NCI-H510A (cell line): ENCODE measurements around the gene WIPF2.

Source experiments
- DNase-seq: peaks from one replicate; lab custom pipeline; 2025; lab: John Stamatoyannopoulos, UW

Gene WIPF2

DNA sequence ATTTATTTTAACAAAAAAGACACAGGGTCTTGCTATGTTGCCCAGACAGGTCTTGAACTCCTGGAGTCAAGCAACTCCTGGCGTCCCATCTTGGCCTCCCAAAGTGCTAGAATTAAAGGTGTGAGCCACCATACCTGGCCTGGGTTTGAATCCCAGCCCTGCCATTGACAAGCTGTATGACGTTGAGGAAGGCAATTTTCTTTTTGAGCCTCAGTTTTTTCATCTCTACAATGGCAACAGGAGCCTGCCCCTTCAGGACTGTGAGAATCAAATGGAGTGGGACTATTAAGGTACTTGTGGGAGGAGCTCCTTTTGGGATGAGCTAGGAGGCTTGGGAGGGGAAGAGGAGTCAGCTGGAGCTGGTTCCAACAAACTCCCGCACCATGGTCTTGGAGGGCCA lies 96.1 kb downstream of the WIPF2 start:
- DNase-seq: no peak

DNA sequence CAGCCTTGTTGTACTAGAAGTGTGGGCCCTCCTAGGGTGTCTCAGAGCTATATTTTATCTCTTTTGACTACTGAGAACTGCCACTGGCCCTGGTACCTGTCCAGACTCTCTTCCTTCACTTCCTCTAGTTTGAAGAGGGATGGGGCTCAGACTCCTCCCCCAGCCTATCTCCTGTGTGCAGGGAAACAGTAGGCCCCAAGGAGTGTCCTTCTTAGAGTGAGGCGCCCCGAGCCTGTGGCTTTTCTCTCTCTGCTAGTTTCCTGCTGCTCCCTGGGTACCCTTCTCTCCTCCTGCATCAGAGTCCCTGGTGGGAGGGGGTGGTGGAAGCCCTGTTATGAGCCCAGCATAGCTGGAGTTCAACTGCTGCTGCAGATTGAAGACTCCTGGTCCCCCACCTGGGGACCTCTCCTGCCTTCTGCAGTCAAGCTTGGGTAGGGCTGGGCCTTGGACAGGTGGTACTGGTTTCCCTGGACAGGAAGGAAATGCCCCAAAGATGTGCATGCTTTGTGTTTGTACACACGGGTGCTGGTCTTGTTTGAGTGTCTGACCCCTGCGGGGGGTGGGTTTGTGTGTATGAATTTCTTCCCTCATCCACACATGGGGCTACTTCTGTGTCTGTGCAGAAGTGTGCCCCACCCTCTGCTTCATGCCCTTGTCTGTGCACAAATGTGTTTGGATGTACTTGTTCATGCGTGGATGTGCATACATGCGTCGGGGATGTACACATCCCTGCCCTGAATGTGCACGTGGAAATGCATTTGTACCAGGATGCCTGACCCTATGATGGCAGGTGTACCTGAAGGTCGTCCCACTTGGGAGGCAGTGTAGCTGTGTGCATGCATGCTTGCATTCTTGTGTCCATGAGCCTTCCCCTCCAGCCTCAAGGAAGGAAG lies 96.8 kb downstream of the WIPF2 start:
- DNase-seq: no peak

DNA sequence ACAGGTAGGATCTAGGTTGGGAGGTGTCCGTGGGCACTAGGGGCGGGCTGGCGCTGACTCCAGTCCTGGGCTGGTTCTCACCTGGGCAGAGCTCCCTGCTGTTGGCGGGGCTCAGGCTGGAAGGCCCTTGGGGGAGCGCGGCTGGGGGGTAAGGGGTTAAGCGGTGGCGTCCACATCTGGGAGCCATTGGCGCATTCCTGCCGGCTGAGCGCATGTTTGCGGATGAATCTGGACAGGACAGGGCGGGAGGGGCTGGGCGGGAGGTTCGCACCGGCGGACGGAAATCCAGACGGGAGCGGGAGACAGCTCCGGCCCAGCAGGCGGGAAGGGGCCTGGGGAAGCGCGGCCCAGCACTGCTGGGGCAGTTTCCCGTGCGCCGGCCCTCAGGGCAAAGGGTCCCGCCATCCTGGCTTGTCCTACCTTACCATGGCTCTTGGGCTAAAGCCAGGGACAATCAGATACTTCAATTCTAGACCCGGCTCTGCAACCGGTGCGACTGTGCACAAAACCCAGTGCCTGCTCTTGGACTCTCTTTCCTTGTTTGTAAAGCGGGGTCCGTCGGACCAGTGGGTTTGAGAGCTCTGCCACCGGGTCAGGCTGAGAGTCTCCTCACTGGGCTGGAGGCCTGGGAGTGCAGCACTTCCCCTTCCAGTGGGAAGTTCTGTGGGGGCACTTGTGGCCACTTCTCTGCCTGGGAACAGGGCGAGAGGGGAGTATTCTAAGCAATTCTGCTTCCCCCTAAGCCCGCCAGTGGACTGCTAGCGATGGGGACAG lies 97.7 kb downstream of the WIPF2 start:
- peak; percentile 47 for DNase-seq

DNA sequence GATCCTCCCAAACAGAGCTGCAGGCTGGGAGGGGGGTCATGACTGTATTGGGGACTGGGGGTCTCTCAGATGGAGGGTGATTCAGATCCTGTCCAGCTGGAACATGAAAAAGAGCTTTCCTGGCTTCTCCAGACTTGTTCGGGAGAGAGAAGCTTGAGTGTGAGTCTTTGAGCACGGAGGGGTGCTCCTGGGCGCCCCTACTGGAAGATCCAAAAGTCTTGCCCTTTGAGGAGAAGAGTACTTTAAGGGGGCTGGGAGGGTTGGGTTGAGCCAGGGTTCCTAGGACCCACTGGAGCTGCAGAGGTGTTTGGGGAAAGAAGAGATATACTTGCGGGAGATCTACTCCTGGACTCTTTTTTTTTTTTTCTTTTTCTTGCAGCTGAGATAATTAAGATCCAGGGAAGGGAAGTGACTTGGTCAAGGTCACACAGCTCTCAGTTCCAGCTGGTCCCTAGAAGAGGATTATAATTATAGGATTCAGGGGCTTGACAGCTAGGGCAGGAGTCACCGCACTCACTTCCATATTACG lies 98.3 kb downstream of the WIPF2 start:
- DNase-seq: no peak

DNA sequence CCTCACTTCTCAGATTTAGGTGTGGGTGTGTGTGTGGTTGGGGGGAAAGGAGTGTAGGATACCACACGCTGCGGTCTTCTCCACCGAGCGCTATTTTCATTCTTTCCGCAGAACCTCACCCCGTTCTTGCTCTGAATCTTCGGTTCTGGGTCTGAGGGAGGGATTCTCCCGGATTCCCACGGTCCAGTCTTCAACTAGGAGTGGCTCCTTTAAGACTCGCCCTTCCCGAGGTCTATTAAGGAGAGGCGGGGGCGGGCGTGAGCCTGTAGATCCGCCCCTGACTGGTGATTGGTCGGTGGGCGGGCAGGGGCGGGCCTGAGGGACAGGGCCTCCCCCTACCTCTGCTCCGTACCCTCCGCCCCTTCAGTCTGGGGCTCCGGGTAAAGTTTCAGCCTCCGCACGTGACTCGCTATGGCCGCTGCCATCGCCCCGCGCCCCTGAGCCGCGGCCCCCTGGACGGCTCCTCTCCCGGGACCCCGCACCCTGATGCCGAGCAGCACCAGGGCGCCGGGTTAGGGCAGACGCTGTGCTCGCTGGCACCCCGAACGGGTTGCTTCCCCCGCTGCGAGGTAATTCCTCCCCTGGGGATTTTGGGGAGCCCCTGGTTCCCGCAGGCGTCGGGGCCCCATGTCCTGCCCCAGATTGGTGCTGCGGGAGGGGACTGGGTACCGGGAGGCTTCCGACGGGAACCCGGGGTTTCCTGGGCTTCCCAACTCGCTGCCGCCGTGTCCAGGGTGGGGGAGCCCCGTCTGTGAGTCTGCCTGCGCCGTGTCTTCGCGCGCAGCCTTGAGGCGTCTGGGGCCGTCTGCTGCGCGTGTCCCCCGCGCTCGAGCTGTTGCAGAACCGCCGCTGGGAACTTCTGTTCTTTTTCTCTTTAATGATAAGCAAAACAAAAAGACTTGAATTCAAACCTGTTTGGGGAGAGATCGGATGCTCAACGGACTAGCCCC lies 99.1 kb downstream of the WIPF2 start:
- DNase-seq: peak; percentile 91

DNA sequence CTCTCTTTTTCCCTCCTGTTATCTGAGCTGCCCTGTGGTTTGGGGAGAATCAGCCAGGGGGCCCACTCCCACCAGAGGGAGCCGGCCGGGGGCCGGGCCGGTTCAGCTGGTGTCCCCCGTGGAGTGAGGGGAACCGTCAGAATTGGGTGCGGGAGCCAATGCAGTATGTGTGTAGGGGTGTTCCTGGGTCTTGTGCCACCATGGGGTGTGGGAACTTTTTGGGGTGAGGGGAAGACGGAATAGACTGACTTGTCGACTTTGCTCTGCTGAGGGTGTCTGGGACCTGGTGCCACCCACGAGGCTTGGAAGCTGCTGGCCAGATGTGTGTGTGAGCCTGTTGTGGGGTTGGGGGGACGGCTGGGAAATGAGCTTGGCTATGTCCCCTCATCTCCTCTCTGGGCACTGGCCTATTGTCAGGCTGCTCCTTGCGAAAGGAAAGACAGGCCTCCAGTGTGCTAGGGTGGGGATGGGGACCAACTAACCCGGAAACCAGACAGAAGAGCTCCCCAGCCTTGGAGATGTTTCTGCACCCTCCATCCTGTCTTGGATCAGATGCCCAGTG lies 99.8 kb downstream of the WIPF2 start:
- no peak for DNase-seq

DNA sequence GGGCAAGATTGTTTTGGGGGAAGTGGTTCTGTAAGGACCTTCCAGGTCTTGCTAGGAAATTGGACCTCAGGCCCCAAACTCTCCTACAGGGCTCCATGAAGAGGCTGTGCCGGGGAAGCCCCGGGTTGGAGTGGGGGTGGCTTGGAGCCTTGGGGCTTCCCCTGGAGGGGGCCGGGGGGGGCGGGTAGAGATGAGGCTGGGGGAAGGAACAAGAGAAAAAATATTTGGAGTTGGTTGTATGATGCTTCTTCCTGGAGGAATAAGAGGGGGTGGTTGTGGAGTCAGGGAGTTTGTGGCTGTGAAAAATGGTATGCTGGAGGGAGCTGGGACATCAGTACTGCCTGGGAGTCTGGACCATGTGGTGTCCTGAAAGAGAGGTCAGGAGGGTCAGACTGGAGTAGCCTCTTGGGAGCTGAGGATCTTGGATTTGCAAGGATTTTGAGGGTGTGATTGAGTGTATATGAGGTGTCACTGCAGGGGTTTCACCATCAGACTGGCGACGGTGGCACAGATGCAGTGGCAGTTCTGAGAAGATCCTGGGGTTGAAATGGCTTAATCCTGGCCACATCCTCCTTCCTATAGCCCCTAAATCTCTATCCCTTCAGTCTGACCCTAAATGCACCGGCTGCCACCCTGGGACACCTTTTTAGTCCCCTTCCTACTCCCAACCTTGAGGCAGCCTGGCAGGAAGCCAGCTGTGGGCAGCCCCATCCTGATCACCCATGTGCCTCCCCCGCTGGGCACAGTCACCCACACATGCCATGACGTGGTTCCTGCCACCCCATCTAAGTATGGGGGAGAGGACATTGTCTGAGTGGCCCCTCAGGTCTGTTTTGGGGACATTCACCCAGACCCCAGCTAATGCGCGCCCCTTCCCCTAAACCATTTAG lies 100.8 kb downstream of the WIPF2 start:
- DNase-seq: no peak

DNA sequence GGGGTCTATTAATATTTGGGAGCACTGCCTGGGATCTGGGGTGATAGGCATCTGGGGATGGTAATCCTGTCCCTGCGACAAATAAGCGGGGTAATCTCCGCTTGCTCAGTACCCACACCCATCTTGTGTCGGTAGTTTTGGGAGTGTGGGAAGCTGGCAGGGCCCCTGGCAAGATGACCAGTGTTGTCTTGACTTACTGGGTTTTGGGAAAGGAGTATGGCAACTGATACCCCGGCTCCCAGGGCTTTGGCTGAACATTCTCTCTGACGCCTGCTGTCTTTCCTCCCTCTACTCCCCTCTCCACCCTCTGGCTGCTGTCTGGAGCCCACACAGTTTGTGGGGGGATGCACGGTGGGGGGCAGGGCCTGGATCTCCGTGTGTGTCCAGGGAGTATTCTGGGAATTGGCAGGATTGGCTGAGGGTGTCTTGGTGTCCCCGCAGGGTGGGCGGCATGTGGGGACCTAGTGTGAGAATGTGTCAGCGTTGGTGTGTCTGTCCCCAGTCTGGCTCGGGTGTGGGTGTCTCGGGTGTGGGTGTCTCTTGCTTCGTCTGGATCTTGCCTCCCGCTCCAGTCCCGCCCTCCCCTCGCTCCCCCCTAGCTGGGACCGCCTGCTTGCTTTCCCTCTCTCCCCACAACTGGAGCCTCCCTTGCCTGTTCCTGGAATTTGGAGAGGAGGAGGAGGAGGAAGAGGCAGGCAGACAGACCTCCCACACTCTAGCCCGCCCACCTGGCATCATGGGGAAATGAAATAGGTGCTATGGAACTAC lies 101.8 kb downstream of the WIPF2 start:
- DNase-seq: no peak

DNA sequence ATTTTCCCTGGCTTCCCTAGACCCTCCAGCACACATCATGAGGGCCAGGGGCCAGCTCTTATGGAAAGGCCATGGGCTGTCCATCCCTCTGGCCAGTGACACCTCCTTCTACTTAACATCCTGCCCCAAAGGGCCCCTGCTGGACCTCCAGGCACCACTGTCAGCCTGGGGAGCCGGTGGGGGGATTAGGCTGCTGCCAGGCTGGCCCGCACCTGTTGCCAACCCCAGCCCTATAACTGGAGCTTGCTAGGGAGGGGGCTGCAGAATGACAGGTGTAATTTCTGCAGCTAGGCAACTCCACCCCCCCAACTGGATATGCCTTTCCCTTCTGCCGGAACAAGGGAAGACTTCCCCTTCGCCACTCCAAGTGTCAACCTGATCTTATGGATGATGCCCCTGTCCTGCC lies 102.4 kb downstream of the WIPF2 start:
- no peak for DNase-seq

DNA sequence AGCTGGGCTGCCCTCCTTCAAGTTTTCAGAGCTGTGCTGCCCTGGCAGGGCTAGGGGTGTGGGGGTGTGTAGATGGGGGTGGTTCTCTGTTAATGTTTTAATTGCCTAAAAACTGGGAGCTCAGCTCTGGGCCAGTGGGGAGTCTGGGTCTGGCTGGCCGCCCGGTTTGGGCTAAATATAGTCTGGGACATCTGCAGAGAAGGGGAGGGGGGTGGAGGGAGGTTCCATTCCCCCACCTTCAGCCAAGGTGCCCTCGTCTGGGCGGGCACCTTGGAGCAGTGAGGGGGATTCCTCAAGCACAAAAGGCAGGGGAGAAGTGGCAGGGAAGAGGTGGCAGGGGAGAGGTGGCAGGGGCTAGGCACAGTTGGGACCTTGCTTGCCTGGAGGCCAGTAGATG lies 102.9 kb downstream of the WIPF2 start:
- no peak for DNase-seq

DNA sequence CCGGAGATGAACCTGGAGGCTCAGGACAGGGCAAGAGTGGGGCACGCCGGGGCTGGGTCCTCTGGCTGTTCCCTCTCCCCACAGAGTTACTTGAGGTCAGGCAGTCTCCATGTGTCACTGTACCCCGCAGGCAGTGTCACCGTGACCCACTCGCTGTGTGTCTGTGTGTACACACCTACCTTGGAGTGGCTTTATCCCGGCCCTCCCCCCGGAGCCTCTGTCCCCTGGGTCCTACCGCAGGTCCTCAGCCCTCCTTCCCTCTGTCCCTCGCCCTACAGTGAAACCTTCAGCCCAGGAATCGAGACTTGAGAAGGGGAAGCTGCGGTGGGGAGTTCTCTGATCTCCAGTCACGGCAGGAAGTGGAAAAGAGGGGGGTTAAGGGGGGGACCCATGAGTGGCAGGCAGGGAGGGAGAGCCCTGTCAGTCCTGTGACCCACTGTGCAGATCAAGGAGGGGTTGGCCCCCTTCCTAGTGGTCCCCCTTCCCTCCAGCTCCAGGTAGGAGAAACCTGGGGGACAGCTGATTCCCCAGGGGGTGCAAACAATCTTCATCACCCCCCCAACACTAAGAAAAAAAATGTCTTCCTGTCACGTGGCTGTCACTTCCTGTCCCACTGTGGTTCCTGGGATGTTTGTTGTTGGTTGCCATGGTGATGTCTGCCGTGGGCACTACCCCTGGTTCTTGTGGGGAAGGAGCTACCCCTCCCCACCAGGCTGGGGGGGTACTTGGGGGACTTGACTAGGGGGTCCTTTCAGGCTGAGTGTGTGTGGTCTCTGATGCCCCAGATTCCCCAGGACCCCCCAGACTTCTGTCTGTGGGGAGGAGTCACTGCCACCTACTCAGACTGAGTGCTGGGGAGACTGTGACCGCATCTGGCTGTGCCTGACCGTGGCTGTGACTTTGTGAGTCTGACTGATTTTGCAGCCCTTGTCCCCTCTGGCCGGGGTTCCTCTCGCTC lies 103.5 kb downstream of the WIPF2 start:
- DNase-seq: no peak

DNA sequence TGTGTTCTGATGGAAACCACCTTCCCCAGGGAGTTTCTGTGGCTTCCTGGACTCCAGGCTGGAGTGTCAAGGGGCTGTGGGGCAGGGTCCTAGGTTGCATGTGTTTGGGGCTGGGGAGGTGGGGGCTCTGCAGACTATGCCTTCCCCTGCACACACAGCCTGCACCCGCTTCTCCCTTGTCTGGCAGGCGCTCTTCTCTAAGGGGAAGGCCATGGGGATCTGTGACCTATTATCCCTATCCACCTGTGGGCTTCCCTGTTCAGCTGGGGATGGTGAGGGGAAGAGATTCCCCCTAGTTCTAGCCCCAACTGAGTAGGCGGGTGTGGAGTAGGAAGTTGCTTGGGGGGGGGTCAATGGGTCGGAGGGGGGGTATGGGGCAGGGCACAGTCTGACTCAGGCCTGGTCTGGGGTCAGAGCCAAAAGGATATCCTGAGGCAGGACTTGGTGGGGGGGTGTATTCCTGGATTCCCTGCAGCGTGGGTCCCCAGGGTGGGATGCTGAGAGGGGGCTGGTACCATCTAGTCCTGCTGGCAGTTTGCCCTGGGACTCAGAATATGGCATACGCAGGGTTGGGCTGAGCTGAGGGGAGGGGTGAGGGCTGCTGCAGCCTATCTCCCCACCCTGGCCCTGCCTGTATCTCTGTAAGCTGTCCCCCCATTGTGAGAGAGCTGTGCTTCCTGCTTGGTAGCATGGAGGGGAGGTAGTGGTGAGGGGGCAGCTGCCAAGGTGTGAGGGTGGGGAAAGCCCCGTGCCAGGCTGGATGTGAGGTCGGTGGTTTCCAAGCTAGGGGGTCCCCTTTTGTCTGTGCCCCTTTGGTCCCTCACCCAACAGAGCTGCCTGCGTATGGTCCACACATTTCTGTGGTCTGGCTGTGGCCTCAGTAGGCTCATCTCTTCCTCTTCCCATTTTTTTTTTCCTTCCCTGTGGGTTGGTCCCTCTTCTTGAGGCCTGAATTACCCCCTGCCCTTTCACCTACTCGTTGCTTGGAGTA lies 104.6 kb downstream of the WIPF2 start:
- no peak for DNase-seq

DNA sequence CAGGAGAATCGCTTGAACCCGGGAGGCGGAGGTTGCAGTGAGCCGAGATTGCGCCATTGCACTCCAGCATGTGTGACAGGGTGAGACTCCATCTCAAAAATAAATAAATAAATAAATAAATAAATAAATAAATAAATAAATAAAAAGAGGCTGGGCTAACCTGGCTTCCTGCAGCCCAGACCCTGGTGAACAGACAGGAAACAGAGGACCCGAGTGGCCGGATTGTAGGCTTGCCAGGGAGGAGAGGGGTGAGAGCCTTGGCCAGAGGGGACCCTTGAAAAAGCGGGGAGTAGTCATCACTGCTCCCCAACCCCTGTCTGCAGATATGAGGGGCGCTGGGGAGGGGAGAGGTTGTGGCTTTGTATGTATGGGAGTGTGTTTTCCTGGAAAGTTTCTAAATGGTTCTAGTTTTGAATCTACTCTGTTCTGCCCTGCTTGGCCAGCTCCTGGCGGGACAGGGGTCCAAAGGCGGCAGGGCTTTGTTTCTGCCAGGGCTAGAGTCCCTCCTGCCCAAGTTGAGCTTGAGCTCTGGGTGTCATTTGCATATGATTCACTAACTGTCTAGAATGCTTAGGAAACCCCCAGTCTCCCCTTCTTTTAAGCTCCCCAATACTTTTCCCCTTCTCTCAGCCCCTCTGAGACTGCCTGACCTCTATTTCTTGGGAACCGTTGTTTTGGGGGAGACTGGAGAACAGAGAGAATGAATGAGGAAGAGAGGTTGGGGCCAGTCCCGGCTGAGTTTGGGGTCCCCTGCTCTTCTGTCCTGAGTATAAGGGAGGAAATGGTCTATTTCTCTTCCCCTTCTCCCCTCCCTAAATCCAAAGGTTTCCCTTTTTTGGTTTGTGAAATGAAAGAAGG lies 106.3 kb downstream of the WIPF2 start:
- no peak for DNase-seq

DNA sequence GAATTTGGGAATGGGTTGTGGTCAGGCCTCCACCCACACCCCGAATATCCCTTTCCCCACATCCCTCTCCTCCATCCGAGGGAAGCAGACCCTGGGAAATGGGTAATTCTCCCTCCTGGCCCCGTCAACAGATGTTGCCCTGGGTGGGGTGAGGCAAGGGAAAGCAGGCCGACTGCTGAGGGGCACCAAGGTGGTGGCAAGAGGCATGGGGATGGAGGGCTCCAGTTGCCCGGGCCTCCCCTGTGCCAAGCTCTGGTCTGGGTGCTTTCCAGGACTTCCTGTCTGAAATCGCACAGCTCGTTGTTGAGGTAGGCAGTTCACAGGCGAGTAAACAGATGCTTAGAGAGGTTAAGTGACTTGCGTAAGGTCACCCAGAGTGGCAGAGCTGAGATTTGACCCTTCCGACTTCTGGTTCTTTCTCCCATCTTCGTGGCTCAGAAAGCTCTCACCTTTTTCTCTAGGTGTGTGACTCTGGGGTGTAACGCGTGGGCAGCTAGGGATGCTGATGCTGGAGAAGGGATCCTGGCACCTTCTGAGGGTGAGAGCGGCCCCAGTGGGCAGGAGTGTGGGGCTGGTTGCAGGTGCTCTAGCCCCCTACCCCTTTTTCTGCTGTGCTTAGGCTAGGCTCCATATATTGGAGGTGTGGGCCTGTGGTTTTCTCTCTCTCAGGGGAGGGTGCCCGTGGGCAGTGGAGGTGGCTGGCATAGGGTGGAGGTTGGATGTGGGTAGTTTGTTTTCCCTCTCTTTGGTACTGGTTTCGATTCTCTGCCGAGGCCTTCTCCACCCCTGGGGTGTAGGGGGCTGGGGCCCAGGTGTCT lies 107.1 kb downstream of the WIPF2 start:
- no peak for DNase-seq

DNA sequence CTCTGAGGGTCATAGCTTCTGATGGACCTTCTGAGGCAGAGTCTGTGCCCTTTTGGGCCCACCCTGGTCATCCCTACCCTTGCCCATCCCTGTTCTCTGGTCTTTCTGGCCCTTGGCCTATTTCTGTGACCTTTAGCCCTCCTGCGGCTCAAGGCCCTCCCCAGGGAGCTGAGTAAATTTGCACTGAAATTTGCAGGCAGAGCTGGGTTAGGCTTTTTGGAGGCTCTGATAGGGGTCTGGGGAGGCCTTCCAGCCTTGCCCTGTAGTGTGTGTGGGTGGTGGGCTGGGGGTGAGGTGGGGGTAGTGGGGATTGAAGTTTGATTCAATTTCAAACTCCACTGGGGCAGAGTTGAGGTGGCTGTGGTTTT lies 107.7 kb downstream of the WIPF2 start:
- no peak for DNase-seq
